ENCODE data around the gene RNF145.

The RNF145 gene

DNA sequence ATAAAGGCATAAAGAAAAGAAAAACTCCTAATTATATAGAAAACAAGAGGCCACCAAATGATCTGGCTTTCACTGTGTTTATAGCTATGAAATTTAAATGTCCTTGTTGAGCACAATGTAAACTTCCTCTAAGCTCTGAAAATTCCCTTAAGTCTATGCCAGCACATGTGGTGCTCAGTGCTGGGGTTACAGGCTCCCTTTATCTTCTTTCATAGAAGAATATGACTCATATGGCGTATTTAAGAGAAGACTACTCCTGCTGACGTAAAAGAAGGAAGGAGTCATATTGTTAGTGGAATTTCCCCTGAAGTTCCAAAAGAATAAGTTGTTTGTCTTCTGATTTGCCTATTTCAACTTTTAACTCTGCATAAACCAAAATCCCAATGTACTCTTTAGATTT, 30.4 kb downstream of the RNF145 start:
- no peak overlapping the region for H3K4me3 ChIP-seq (ENCODE audit: low read depth in 1 of 2, low read length in 1 of 2)
- TF ChIP-seq, protein P1, sequence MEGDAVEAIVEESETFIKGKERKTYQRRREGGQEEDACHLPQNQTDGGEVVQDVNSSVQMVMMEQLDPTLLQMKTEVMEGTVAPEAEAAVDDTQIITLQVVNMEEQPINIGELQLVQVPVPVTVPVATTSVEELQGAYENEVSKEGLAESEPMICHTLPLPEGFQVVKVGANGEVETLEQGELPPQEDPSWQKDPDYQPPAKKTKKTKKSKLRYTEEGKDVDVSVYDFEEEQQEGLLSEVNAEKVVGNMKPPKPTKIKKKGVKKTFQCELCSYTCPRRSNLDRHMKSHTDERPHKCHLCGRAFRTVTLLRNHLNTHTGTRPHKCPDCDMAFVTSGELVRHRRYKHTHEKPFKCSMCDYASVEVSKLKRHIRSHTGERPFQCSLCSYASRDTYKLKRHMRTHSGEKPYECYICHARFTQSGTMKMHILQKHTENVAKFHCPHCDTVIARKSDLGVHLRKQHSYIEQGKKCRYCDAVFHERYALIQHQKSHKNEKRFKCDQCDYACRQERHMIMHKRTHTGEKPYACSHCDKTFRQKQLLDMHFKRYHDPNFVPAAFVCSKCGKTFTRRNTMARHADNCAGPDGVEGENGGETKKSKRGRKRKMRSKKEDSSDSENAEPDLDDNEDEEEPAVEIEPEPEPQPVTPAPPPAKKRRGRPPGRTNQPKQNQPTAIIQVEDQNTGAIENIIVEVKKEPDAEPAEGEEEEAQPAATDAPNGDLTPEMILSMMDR (IDR thresholded peaks at IDR 0.05) = no peak
- H3K4me1 ChIP-seq (ENCODE audit: control insufficient read depth in 1 of 2, insufficient read depth in 1 of 2, low read depth in 1 of 2, low read length in 1 of 2) = peaks cover 10 to 12% of the 10 kb centered on the region in 2 experiments
- peaks cover 54% of the 10 kb centered on the region for H3K36me3 ChIP-seq
- H3K9me3 ChIP-seq = no peaks in the 10 kb centered on the region
- no peak overlapping the region for H3K27ac ChIP-seq
- no peaks in the 10 kb centered on the region for H3K27me3 ChIP-seq

DNA sequence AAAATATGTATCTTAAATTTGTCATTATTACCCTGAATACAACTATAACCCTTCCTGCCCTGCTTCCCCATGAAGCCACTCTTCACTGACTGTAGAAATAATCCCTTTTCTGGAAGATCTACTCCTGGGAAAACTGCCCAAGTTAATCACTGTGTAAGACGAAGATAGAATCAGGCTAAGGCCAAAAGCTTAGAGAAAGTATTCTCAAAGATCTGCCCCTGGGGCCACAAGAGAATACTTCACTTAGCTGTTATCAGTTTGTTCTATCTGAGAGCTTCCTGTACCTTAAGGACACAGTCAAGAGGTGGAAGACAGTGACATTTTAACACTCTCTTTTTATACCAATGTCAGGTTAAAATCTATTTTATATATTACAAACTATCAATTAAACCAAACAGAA, 33.8 kb downstream of the RNF145 start:
- no peaks in the 10 kb centered on the region for H3K9me3 ChIP-seq
- no peak overlapping the region for H3K4me3 ChIP-seq (ENCODE audit: low read depth in 1 of 2, low read length in 1 of 2)
- H3K27me3 ChIP-seq = no peaks in the 10 kb centered on the region

DNA sequence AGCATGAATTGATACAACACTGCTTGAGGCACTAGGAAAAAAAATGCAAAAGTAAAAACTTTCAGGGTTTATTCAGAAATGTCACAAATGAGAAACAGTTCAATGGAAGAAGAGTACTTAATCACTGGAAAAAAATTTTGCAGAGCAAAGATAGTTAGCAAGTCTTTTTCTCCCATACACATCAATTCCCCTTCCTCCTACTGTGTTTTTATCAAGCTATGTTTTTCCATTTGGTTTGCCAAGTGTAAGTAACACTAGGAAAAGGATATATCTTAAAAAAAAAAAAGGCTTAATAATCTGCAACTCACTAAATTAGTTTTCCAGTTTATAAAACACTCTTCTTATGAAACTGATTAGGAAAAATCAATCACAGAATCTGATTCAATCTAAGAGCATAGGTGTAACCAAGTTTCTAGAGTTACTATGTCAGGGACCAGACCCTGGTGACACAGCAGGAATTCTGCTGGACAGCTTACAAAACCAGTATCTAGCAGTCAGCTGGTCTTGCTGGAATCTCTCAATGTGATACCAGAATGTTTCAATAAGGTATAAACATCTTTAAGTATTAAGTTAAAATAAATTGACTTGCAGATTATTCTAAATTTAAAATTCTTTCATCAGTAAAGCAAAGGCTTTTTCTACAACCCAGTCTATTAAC, 34.7 kb downstream of the RNF145 start:
- no peaks in the 10 kb centered on the region for H3K4me1 ChIP-seq (ENCODE audit: control insufficient read depth in 1 of 2, insufficient read depth in 1 of 2, low read depth in 1 of 2, low read length in 1 of 2)
- TF ChIP-seq, protein P1 (IDR thresholded peaks at IDR 0.05) = no peak
- H3K27ac ChIP-seq = no peak overlapping the region
- no peaks in the 10 kb centered on the region for H3K9me3 ChIP-seq
- H3K27me3 ChIP-seq = no peaks in the 10 kb centered on the region
- H3K36me3 ChIP-seq = peaks cover 59% of the 10 kb centered on the region
- no peak overlapping the region for H3K4me3 ChIP-seq (ENCODE audit: low read depth in 1 of 2, low read length in 1 of 2)

More for the DNA sequence above, 33.8 kb downstream of the RNF145 start:
- Histone ChIP-seq H3K4me1 (ENCODE audit: control insufficient read depth in 1 of 2, insufficient read depth in 1 of 2, low read depth in 1 of 2, low read length in 1 of 2) (no peaks in the 10 kb centered on the region), H3K36me3 (peaks cover 68% of the 10 kb centered on the region), H3K27ac (peak overlapping the region; percentile 9)
- TF ChIP-seq, protein P1 (IDR thresholded peaks at IDR 0.05) = no peak

DNA sequence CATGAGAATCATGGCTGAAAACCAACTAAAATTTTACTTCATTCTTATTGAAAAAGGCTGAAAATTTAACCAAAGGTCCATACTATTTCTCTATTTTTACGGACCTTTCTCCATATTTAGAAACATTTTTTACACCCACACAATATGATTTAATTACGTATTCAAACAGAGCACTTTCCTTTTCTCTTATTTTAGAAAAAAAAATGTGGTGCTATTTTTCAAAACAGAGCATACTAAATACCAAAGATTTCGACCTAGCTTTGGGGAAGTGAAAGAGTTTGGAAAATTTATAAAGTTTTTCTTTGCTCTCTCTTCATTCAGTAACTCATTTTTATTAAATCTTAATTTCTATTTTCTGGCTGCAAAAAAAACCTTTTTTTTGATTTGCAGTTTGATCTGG, 38.1 kb downstream of the RNF145 start:
- Histone ChIP-seq H3K27ac (no peak overlapping the region), H3K4me3 (ENCODE audit: low read depth in 1 of 2, low read length in 1 of 2) (no peak overlapping the region), H3K36me3 (peaks cover 65% of the 10 kb centered on the region), H3K4me1 (ENCODE audit: control insufficient read depth in 1 of 2, insufficient read depth in 1 of 2, low read depth in 1 of 2, low read length in 1 of 2) (no peaks in the 10 kb centered on the region), H3K9me3 (no peaks in the 10 kb centered on the region), H3K27me3 (no peaks in the 10 kb centered on the region)
- TF ChIP-seq, protein P1 (IDR thresholded peaks at IDR 0.05) = no peak

DNA sequence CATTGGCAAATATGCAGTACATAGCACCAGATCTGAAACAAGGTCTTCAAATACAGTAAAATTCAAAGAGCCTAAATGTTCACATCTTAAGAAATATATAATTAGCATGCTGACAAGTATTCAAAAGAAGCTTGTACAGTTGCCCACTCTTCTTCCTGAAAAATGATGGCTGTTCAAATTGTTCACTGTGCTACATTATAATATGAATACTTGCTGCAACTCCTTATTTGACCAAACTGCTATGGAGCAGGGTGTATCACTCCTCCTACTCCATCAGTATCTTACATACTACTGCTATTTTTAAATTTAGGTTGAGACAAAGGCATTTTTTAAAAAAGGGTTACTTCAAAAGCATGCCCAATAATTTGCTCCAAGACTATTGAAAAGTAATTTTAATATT, 39.3 kb downstream of the RNF145 start:
- Histone ChIP-seq H3K27me3 (no peaks in the 10 kb centered on the region), H3K4me3 (ENCODE audit: low read depth in 1 of 2, low read length in 1 of 2) (no peak overlapping the region), H3K36me3 (peaks cover 58% of the 10 kb centered on the region), H3K4me1 (ENCODE audit: control insufficient read depth in 1 of 2, insufficient read depth in 1 of 2, low read depth in 1 of 2, low read length in 1 of 2) (no peaks in the 10 kb centered on the region), H3K27ac (no peak overlapping the region), H3K9me3 (no peaks in the 10 kb centered on the region)
- TF ChIP-seq, protein P1 (IDR thresholded peaks at IDR 0.05) = no peak

All from neutrophil (primary cell).